ENCODE results near the gene HSPA4L. TPM values are rescaled to one million over a fixed set of nuclear protein-coding genes. Genes with fewer than 3 reads are reported as not detected.
A peak's percentile ranks its signal among the peaks of the same experiment; 100 is the strongest.

The HSPA4L gene
- total and polyA plus RNA-seq, 10 of the 15 experiments (the other 5 are each of a cell fraction or from before 2014, with no cell fraction given), result 8.6 to 40.5 (median 21.4) TPM

DNA sequence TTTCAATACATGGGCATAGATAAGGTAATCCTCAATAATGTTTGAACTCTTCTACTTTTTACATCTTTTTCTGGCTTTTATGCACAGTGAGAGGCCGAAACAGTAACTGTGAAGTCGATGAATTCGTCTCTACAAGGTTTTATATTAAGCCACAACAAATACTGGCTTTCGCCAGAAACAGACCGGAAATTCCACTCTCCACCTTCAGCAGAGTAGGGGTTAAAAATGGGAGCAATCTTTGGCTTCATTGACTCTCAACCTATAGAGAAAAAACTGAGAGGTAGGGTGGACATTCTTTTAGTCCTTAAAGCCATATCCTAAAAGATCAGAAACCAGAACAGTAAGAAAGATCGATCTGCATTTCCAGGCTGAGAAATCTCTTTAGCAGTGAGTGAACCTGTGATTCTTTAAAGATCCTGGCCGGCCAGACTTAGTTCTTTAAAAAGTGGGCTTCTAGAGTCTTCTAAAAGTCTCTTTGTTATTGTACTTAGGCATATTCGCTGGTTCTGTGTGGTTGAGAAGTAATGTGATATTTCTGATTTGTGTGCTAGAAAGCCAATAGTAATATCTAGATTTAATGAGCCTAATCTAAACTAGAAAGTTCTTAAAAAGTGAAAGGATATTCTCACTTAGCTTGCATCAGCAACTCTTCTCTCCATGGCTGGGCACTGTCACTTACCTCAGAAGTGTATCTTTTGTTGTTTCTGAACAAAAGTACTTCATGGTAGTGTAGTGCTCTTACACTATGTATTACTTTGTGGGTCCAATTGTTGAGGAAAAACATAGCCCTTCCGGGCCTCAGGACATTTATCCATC lies 2.0 kb downstream of the HSPA4L start:
- SMC1A ChIA-PET (ENCODE audit: uncharacterized antibody, unreplicated experiment), result interaction anchor here (1.0 to 1.6 kb wide), 5 partner anchors 8 to 104 kb away, joined by 3 to 5 read pairs (median 4); partner anchors contain the start of gene PLK4
- peaks cover 8% of the 10 kb centered on the region; the same call in 1 of the 2 replicates for H3K4me1 ChIP-seq (ENCODE audit: control insufficient read depth, insufficient read depth, low read length)
- CTCF ChIA-PET, result interaction anchor here (1.0 to 1.3 kb wide), 3 partner anchors 43 to 181 kb away, joined by 3 to 4 read pairs (median 3); partner anchors contain the start of genes ABHD18 and MFSD8
- peak overlapping the region; percentile 84 for H3K4me2 ChIP-seq (ENCODE audit: control insufficient read depth, insufficient read depth)
- POLR2A ChIA-PET, result interaction anchor here (2.0 kb wide), 1 partner anchor 181 kb away, joined by 7 read pairs; the partner anchor contains the start of genes ABHD18 and MFSD8
- intact Hi-C loops (cut with micrococcal nuclease; ENCODE audit: unreplicated experiment), result loop anchor here (2.0 to 5.0 kb wide), 6 partner anchors 73 to 1029 kb away; partner anchors contain the start of genes ABHD18, LARP1B, MFSD8 and PLK4
- H3K4me3 ChIP-seq, result peak overlapping the region; percentile 96
- no peak overlapping the region for H2AFZ ChIP-seq (ENCODE audit: control insufficient read depth, low read depth, low read length)
- H3K27ac ChIP-seq (ENCODE audit: control insufficient read depth, insufficient read depth), result peak overlapping the region; percentile 90
- no TSS peak for BruUV-seq (replicated peaks)
- DNase-seq (ENCODE audit: low read depth, low spot score), result no peak
- no peaks in the 10 kb centered on the region for H4K20me1 ChIP-seq (ENCODE audit: control insufficient read depth, insufficient read depth)
- no peak for FAIRE-seq
- H3K27me3 ChIP-seq (replicated peaks in 1 of 2; ENCODE audit: control insufficient read depth in 2 of 2, insufficient read depth in 2 of 2, low read length in 1 of 2), result no peaks in the 10 kb centered on the region
- H3K9me3 ChIP-seq (replicated peaks; ENCODE audit: control insufficient read depth, insufficient read depth, low read length), result no peaks in the 10 kb centered on the region; the same call in 2 of the 3 replicates
- H3K36me3 ChIP-seq (ENCODE audit: control insufficient read depth in 2 of 2, insufficient read depth in 2 of 2, low read length in 1 of 2), result no peaks in the 10 kb centered on the region
- peak overlapping the region; percentile 94 for H3K9ac ChIP-seq (ENCODE audit: control insufficient read depth, insufficient read depth, low read length)
- peaks cover 59% of the 10 kb centered on the region for H3K79me2 ChIP-seq (ENCODE audit: control insufficient read depth, insufficient read depth, low read length)
- in situ Hi-C loops (cut with MboI), result no loop called here
- 46% methylated on average over 9 of the region's 9 CpGs for WGBS (ENCODE audit: insufficient coverage, insufficient replicate concordance, low lambda C conversion rate, missing lambda C conversion rate)
- peak; percentile 7; the same call in 2 of the 3 replicates for ATAC-seq
- RAD21 ChIA-PET (ENCODE audit: unreplicated experiment), result interaction anchor here (1.0 to 2.0 kb wide), 4 partner anchors 45 to 181 kb away, joined by 3 to 10 read pairs (median 4); partner anchors contain the start of genes ABHD18 and MFSD8
- TF ChIP-seq IRF4 (IDR thresholded peaks at IDR 0.05; ENCODE audit: low read depth, low read length), result no peak
- no peak for TF ChIP-seq YY1 (IDR thresholded peaks at IDR 0.05; ENCODE audit: low read depth, low read length)
- TF ChIP-seq, protein P1, sequence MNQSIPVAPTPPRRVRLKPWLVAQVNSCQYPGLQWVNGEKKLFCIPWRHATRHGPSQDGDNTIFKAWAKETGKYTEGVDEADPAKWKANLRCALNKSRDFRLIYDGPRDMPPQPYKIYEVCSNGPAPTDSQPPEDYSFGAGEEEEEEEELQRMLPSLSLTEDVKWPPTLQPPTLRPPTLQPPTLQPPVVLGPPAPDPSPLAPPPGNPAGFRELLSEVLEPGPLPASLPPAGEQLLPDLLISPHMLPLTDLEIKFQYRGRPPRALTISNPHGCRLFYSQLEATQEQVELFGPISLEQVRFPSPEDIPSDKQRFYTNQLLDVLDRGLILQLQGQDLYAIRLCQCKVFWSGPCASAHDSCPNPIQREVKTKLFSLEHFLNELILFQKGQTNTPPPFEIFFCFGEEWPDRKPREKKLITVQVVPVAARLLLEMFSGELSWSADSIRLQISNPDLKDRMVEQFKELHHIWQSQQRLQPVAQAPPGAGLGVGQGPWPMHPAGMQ (IDR thresholded peaks at IDR 0.05; ENCODE audit: borderline replicate concordance), result no peak
- TF ChIP-seq ATF3 (IDR thresholded peaks at IDR 0.05; ENCODE audit: borderline replicate concordance, extremely low read depth, low read depth, low read length), result no peak
- TF ChIP-seq RB1 (IDR thresholded peaks at IDR 0.05; ENCODE audit: borderline replicate concordance), result no peak
- no peak for TF ChIP-seq GABPA (IDR thresholded peaks at IDR 0.05; ENCODE audit: low read depth)
- TF ChIP-seq RUNX3 (IDR thresholded peaks at IDR 0.05; ENCODE audit: low read length), result no peak
- TF ChIP-seq BHLHE40 (IDR thresholded peaks at IDR 0.05; ENCODE audit: borderline replicate concordance in 1 of 2, low read depth in 2 of 2, low read length in 1 of 2), result no peak
- no peak for TF ChIP-seq SMAD1 (IDR thresholded peaks at IDR 0.05; ENCODE audit: low read depth, partially characterized antibody)
- no peak for TF ChIP-seq MTA3 (IDR thresholded peaks at IDR 0.05; ENCODE audit: borderline replicate concordance, low read length)
- no peak for TF ChIP-seq BCLAF1 (IDR thresholded peaks at IDR 0.05)
- TF ChIP-seq, protein P2, sequence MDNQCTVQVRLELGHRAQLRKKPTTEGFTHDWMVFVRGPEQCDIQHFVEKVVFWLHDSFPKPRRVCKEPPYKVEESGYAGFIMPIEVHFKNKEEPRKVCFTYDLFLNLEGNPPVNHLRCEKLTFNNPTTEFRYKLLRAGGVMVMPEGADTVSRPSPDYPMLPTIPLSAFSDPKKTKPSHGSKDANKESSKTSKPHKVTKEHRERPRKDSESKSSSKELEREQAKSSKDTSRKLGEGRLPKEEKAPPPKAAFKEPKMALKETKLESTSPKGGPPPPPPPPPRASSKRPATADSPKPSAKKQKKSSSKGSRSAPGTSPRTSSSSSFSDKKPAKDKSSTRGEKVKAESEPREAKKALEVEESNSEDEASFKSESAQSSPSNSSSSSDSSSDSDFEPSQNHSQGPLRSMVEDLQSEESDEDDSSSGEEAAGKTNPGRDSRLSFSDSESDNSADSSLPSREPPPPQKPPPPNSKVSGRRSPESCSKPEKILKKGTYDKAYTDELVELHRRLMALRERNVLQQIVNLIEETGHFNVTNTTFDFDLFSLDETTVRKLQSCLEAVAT (IDR thresholded peaks at IDR 0.05), result no peak
- no peak for TF ChIP-seq CTCF (IDR thresholded peaks at IDR 0.05 in 2 of 3, conservative IDR thresholded peaks at IDR 0.05 in 1 of 3; ENCODE audit: control insufficient read depth in 2 of 3, extremely low read depth in 1 of 3, insufficient read depth in 1 of 3, low read depth in 3 of 3, low read length in 3 of 3)
